GM21360 (cell line): ENCODE data around the gene PLCB1.
A peak's percentile ranks its signal among the peaks of the same experiment; 100 is the strongest.
"Not testable (repeated sequence)": the region's sequence is repeated elsewhere in the genome, so short reads cannot be mapped to it uniquely, and the experiment has no call there.

ENCODE experiments used
- ATAC-seq: cut with Tn5 transposase; IDR thresholded peaks from one replicate; pipeline ENCODE4 v1.9.1; 2021; ENCODE audit warnings: mild to moderate bottlenecking, moderate library complexity; ENCODE audit not compliant: unreplicated experiment

The PLCB1 gene

DNA sequence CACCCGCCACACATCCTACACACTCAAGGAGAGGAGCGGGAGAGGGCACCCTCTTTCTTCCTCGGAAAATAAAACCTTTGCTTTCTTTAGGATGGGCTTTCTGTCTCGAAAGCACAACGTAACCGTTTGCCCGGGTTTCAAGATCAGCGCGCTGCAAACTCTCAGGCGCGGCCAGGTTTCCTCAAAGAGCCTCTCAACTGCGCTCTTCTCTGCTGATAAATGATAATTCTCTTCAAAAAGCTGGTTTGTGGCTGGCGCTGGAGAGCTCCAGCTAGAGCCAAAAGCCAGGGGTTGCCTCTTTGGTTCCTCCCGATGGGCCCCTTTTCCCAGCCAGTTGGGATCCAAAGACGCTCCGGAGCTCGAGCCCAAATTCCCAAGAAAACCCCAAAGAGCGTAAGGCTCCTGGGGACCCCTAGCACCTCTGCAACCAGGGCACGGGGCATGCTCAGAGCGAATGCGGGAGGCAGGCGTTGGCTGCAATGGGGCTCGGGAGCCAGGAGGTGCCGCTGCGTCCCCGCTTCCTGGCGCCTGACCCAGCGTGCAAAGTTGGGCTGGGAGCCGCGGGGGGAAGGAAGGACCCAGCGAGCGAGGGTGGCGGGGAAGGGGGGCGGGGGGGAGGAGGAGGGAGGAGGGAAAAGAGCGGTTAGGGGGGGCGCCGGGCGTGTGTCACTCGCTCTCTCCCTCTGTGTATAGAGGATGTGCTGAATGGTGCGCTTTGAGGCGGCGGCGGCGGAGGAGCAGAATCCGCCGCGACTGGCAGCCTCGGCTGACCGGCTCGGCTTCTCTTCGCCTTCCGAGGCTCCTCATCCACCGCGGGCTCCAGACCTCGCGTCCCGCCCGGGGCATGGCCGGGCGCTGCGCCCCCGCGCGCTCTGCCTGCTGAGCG lies at the start of gene PLCB1:
PLCB1 (plus strand) TSS at position 669 of the 886 bp plus-strand sequence. CDS start 386 bp downstream, outside the sequence.
- peak; percentile 72 for ATAC-seq

DNA sequence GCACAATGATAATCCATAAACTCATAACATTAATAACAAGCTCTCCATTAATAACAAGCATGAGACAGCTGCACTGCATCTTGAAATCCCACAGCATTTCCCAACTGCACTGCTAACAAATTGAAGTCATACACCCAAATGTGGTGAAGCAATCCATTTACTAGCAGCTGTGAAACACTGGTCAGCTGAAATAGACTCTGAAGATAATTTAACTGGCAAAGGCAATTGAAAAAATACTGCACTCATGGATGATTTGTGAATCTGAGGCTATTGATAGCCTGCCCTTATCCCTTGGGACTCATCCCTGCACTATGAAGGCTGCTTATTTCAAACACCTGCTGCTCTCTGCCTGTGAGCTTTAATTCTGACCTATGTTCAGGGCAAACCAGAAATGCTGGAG lies 49.1 kb upstream of the PLCB1 start:
- no peak for ATAC-seq

DNA sequence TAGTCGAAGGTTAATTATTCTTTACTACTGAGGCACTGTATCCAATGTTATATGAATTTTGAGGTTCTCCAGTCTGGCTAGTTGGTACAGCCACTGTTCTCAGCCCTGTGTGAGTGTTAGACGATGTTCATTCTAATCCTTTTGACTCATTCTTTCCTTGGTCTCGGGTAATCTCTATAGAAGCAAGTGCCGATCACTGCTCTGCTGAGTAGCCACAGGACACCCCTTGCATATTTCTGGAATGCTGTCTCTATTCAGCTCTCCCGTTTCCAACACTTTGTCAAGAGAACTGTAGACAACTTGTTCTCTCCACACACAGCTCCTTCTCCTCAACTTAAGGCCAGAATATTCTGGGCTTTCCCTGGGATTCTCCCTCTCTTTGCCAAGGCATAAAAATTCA lies 42.4 kb upstream of the PLCB1 start:
- no peak for ATAC-seq

DNA sequence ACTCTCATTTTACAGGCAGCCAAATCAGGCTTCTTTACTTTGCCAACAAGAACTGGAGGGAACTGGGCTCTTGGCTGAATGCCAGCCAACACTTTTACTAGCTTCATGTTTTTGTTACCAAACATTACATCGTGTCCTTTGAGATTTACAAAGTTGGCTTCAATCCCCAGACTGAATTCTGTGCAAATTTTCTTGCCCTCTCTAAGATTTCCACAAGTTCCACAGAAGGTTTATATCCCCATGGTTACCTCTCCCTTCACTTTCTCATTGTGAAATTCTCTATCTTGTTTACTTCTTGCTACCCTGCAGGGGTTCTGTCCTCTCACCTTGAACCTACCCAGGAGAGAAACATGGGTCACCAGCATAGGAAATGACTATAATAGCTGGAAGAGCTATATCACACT lies 37.6 kb upstream of the PLCB1 start:
- ATAC-seq = no peak

DNA sequence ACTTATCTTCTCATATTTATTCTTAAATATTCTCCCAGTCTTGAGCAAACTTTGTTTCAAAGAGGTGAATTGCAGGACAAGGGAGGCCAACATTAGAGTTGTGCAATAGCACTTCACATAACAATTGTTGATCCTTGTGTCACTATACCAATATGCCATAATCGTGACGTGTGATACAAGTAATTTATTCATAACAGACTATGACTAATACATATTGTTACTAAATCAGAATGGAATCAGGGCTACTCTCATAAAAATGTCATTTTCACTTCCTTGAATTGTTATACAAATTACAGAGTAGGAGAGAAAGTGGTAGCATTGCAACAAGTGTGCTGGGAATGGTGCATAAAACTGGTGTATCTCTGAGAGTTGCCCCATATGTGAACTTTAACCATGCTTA lies 37.2 kb upstream of the PLCB1 start:
- no peak for ATAC-seq

DNA sequence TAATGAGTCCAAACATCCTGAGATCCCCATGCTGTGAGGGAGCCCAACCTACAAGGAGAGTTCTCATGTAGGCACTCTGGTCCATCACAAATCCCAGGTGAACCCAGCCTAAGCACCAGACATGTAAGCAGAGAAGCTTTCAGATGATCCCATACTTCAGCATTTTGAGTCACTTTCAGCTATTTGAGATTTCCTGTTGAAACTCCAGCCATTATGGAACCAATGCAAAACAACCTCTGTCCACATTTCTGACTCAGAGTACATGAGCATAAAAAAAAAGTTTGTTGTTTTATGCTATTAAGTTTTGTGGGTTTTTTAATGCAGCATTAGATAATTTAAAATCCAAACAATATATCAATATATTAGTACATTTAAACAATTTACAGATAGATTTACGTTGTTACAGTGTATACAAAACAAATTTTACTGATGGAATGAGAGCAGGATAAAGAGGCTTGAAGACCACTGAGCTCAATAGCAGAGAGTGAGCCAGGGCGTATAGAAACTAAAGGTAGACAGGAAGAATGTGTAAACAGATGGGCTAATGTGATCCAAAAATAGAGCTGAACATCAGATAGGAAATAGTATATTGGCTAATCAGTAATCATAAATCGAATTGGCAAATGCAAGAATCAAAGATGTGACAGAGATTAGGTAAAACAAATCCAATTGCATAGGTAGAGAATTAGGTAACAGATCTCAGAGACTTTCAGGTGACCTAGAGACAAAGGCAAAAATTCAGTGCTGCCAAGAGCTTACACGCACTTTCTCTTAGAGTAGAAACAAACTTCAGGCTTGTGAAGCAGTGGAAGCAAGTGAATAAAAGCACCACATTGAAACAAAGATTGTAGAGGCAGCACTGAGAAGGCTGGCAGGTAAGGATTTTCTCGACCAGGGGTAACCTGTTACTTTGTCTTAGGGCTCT lies 36.2 kb upstream of the PLCB1 start:
- no peak for ATAC-seq

DNA sequence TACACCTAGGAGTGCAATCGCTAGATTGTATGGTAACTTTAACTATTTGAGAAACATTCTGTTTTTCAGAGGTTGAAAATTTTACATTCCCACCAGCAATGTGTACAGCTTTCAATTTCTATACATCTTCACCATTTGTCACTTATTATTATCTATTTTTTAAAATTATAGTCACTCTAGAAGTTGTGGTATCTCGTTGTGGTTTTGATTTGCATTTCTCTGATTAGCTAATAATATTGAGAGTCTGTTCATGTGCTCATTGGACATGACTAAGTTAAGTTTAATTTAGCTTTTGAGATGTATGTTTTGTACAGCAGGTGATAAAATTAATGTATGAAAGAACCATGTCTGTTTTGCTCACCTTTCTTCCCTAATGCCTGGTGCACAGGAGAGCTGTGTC lies 34.8 kb upstream of the PLCB1 start:
- no peak for ATAC-seq

DNA sequence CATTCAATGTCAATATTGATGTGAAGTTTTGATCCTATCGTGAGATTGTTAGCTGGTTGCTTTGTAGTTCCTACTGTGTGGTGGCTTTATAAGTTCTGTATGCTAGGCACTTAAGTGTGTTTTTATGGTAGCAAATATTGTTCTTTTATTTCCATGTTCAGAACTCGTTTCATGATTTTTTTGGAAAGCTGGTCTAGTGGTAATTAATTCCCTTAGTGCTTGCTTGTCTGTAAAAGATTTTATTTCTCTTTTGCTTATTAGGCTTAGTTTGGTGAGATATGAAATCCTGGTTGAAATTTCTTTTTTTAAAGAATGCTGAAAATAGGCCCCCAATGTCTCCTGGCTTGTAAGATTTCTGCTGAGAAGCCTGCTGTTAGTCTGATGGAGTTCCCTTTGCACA lies 27.8 kb upstream of the PLCB1 start:
- ATAC-seq = no peak

DNA sequence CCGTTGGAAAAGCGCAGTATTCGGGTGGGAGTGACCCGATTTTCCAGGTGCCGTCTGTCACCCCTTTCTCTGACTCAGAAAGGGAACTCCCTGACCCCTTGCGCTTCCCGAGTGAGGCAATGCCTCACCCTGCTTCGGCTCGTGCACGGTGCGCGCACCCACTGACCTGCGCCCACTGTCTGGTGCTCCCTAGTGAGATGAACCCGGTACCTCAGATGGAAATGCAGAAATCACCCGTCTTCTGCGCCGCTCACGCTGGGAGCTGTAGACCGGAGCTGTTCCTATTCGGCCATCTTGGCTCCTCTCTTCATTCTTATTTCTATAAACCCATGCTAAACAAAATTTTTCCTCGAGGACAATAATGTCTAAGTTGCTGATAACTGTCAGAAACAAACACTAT lies 17.5 kb upstream of the PLCB1 start:
- not testable (repeated sequence) for ATAC-seq

DNA sequence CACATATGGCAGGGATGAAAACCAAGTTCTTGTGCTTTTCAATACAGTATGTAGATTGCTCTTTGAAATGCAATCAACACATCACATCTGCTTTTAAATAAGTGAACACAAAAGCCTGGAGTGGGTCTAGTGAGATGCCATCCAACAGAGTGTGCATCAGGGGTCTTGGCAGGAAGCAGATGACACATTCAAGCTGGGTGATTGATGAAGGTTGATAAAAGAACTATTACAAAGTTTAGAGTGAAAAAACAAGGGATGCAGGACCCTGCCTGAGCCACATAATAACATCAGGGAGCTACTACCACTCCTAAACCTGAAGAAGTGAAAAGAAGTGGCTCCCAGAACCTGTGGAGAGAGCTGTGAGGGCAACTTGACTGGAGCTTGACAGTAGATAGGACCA lies 16.6 kb upstream of the PLCB1 start:
- ATAC-seq = no peak

DNA sequence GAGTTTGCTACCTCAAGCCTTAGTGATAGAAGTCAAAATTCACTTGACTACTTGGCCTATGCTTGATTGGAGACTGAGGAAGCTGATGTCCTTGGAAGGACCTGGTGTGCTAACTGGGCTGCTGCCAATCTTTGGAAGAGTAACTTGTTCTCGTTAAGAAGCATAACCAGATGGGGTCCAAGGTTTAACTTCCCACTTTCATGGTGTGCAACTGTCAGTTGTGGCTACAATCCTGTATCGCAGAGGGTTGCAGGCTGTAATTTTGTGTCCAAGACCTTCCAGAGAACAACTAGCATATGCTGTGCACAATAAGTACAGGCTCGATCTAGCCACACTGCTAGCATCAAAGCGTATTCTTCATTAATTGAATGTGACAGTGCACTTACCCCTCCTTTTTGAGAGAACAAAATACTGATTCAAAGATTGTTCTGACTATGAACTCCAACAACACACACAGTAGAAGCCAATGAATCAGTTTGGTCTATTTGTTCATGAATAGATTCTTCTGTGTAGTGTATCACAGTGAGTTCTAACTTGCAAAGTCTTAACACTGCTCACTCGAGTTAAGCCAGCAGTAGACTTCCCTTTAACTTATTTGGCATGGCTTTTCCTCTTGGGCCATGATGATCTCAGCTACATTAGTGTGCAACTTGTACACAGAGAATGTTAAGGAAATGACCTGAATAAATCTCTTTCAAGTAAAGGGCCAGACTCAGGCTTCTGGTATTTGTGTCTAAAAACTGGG lies 15.8 kb upstream of the PLCB1 start:
- no peak for ATAC-seq

DNA sequence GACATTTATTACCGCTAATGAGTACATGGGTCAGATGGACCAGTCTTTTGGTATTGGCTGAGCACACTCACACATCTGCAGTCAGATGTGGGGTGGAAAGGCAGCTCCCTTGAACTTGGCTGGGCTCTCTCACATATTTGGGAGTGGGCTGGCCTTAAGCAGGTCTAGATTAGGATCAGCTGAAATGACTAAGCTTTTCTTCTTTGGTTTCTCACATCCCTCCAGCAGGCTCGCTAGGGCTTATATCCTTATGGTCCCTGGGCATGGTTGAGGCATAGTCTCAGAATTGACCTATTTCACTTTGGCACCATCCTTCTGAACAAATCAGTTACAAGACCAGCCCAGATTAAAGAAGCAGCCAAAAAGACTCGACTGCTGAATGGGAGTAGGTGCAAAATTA lies 14.4 kb upstream of the PLCB1 start:
- no peak for ATAC-seq

DNA sequence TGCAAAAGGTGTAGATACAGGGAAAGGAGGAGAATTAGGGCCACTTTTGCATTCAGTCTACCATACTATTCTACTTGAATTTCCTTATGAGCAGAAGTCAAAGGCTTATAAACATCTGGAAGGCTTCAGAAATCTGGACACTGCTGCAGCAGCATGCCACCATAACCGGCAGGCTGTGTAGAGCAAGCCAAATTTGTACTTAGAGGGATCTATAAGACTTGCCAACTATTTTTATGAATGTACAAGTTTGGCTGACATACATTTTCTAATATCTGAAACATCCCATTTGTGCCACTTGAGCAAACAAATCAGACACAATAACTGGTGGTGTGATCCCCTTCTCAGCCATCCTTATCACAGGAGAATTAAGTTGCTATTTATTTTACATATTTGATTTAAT lies 14.0 kb upstream of the PLCB1 start:
- ATAC-seq = no peak

DNA sequence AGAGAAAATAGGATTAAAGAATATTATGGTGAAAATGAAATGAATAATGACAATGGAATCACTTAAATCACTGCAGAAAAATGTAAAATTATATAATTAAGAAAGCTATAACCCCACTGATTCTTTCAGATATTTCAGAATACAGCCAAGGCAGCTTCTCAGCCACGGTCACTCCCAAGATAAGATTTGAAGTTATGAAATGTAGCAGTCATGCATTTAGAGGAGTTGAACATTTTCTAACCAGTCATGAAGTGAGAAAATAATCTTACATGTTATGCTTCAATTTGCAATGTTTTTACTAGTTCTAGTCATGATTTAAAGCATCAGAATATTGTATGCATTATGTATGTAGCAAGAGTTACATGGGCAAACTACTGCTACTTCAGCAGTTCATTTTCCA lies 13.3 kb upstream of the PLCB1 start:
- no peak for ATAC-seq

DNA sequence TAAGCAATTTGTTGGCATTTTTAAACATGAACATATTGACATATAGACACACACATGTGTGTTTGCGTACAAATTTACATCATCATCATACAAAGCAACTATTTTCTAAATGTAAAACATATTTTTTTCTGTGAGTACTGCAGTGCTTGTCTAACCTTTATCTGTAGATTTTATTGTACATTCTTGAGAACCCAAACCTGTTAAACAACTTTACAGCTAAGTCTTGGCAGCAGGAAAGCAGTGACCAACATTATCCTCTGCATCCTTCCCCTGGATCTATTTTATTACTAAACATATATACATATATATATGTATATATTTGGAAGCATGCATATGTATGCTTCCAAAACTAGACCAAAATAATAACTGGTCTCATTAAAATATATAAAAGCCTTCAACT lies 10.4 kb upstream of the PLCB1 start:
- no peak for ATAC-seq

DNA sequence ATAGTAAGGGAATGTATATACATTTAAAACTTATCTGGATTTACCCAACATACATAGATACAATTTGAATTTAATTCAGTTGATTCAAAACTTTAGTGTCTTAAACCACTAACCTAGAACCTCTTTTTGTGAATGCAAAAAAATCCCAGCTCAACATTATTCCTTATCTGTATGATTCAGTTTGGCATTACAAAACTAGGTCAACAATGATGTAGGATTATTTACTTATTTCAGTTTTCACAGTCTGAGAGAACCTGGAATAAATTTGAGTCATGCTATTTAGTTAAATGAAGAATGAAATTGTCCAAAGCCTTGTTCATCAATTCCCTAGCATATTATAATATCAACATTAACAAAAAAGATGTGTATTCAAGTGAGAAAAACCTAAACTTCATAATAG lies 7.4 kb upstream of the PLCB1 start:
- ATAC-seq = no peak

DNA sequence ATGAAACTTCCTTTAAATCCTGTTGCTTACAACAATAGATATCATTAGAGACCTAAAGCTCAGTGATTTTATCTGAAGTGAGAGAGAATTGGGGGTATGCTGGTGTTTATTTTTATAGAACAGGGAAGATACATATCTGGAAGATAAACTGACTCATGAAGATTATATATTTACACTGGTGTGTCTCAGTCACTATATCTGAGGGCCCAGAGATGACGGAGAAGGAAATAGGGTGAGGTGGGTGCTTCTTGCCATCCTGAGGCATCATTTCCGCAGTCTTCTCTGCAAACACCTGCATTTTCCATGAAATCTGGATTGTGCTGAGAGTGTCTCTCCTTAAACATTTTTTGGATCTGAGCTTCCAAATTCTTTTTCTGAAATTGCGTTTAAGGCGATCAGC lies 5.9 kb upstream of the PLCB1 start:
- no peak for ATAC-seq

DNA sequence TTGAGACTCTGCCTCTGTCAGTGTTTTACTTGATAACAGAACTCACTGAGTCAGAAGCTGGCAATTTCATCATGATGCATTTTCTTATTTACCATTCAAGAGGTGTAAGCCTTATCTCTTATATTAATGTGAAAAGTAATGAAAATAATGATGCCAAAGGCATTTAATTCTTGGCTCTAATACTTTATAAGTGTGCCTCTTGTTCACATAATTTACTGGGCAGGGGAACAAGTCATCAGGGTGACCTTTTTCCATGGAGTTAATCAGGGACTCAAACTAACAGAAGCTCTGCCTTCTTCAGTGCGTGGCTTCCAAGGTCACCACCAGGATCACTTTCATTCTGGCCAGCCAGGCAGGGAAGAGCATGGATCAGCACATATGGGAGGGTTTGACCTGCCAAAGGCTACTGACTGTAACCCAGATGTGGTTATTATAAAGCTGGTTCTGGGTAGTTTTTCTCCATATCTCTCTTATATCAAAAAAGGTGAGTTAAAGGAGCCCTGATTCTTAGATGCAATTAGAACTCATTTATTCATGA lies 5.2 kb upstream of the PLCB1 start:
- no peak for ATAC-seq

DNA sequence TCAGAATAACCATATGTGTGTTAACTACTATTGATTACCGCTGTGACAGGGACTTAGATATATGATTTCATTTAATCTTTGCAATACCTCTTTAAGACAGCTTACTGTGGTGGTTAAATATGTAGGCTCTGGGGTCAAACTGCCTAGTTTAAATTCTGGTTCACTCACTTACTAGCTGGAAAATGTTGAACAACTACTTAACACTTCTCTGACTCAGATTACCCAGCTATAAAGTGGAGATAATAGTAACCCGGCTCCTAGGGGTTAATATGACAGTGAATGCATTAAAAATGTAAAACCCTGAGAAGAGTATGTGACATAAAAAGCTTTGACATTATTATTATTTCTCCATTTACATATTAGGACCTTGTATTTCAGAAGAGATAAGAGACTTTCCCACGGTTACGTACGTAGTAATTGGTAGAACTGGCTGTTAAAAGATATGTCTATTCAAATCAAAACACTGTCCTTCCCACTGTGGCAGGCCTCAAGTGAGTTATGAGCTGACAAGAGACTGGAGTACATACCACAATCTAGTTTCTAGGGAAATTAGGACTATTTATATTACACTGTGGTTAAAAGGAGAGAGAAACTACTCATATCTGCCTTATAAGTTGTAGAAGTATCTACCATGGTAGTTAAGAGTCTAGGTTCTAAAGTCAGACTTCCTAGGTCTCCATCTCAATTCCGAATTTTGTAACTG lies 4.4 kb upstream of the PLCB1 start:
- ATAC-seq = peak; percentile 80

DNA sequence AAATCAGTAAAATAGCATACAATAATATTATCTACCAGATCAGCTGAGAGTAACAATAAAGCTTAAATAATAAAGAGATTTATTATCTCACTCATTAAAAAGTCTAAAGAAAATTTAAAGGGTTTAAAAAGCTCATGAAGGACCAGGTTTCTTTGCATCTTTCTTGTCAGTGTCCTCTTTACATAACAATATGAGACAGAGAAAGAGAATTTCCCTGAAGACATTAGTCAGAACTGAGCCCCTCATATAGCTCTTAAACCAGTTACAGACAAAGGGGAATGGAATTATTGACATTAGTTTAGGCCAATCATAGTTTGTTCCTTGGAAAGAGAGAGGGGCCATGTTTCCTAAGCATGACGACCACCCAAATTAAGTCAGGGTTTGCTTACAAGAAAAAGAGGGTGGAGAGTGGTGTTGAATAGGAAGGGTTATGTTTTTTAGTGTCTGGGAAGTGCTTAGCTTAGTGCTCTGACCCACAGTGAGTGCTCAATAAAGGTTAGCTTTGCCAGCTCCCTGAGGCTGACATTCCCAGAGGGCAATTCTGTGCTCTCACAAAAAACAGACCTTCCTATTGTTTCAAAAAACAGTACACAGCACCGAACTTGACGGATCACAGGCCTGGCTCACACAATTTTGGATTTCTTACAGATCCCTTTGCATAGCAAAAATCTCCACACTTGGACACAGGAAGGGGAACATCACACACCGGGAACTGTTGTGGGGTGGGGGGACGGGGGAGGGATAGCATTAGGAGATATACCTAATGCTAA lies 3.6 kb upstream of the PLCB1 start:
- ATAC-seq = no peak
